ENCODE results near the gene LCORL. TPM values are rescaled to one million over a fixed set of nuclear protein-coding genes. Genes with fewer than 3 reads are reported as not detected.

LCORL gene
- total and polyA plus RNA-seq, 2 experiments from 2014 or later, result 21.0 to 28.7 TPM

- TF ChIP-seq REST (IDR thresholded peaks at IDR 0.05; ENCODE audit: unreplicated experiment), result no peak
- TF ChIP-seq STAT1 (IDR thresholded peaks at IDR 0.05; ENCODE audit: unreplicated experiment), result no peak
- no peak for TF ChIP-seq EZH2 (IDR thresholded peaks at IDR 0.05; ENCODE audit: low read depth, unreplicated experiment)
- TF ChIP-seq, protein P1, sequence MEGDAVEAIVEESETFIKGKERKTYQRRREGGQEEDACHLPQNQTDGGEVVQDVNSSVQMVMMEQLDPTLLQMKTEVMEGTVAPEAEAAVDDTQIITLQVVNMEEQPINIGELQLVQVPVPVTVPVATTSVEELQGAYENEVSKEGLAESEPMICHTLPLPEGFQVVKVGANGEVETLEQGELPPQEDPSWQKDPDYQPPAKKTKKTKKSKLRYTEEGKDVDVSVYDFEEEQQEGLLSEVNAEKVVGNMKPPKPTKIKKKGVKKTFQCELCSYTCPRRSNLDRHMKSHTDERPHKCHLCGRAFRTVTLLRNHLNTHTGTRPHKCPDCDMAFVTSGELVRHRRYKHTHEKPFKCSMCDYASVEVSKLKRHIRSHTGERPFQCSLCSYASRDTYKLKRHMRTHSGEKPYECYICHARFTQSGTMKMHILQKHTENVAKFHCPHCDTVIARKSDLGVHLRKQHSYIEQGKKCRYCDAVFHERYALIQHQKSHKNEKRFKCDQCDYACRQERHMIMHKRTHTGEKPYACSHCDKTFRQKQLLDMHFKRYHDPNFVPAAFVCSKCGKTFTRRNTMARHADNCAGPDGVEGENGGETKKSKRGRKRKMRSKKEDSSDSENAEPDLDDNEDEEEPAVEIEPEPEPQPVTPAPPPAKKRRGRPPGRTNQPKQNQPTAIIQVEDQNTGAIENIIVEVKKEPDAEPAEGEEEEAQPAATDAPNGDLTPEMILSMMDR (conservative IDR thresholded peaks at IDR 0.05; ENCODE audit: low read depth in 2 of 2), result no peak
- no peak for TF ChIP-seq ETS1 (IDR thresholded peaks at IDR 0.05)
- no peak for TF ChIP-seq ZNF331 (CRISPR knock-in tag; IDR thresholded peaks at IDR 0.05; ENCODE audit: low read depth)
- no peak for TF ChIP-seq NANOG (IDR thresholded peaks at IDR 0.05; ENCODE audit: borderline replicate concordance)
- TF ChIP-seq ZNF462 (CRISPR knock-in tag; IDR thresholded peaks at IDR 0.05), result no peak
- TF ChIP-seq JUNB (IDR thresholded peaks at IDR 0.05; ENCODE audit: unreplicated experiment), result no peak
- no peak for TF ChIP-seq POLR2AphosphoS5 (IDR thresholded peaks at IDR 0.05; ENCODE audit: low read depth)
- TF ChIP-seq ZNF114 (CRISPR knock-in tag; IDR thresholded peaks at IDR 0.05), result no peak
- TF ChIP-seq CREB1 (CRISPR knock-in tag; IDR thresholded peaks at IDR 0.05; ENCODE audit: low read depth), result no peak
- TF ChIP-seq EZH2phosphoT487 (IDR thresholded peaks at IDR 0.05; ENCODE audit: unreplicated experiment), result no peak
- Mint-ChIP-seq H3K27ac (no peak overlapping the region), H3K27me3 (ENCODE audit: insufficient read depth, low read depth, poor library complexity) (peaks cover 1% of the 10 kb centered on the region), H3K4me1 (peaks cover 8% of the 10 kb centered on the region; the same call in 2 of the 3 replicates), H3K36me3 (ENCODE audit: low read depth) (no peaks in the 10 kb centered on the region), H3K4me3 (no peak overlapping the region), H3K9me3 (no peaks in the 10 kb centered on the region)
- no peaks in the 10 kb centered on the region for H3K36me3 ChIP-seq (ENCODE audit: insufficient read depth)
- H3K9me2 ChIP-seq (ENCODE audit: insufficient read depth), result no peaks in the 10 kb centered on the region
- H3K27me3 ChIP-seq (ENCODE audit: insufficient read depth), result no peaks in the 10 kb centered on the region
- peaks cover 6% of the 10 kb centered on the region; the same call in 1 of the 2 replicates for H3K79me2 ChIP-seq (replicated peaks; ENCODE audit: insufficient read depth)
- H3K4me2 ChIP-seq, result no peak overlapping the region
- H4K20me1 ChIP-seq (replicated peaks; ENCODE audit: insufficient read depth), result peaks cover 4% of the 10 kb centered on the region; the same call in 1 of the 2 replicates
- H3K4me1 ChIP-seq (ENCODE audit: insufficient read depth), result peaks cover 8% of the 10 kb centered on the region; the same call in 1 of the 2 replicates
- ATAC-seq (no peak), DNase-seq (ENCODE audit: low spot score) (no peak)
- no peak overlapping the region for H3K27ac ChIP-seq (ENCODE audit: low read depth)
- no peak overlapping the region for H2AFZ ChIP-seq
- H3F3A ChIP-seq (replicated peaks; ENCODE audit: low read depth), result no peaks in the 10 kb centered on the region
- H3K4me3 ChIP-seq, result no peak overlapping the region
These were observed 55.2 kb downstream of the LCORL start for GRCh38 chr4:17966312-17966711.
